Measurements from ENCODE around the gene ATP9B.

GRCh38 chr18:79348066-79348465 is 278.9 kb downstream of the ATP9B start:
- TF ChIP-seq POLR2AphosphoS5 (IDR thresholded peaks at IDR 0.05; ENCODE audit: low read depth, low read length): no peak
- TF ChIP-seq REST (IDR thresholded peaks at IDR 0.05; ENCODE audit: insufficient read depth in 1 of 2, low read depth in 2 of 2, low read length in 2 of 2): no peak
- TF ChIP-seq TAF1 (IDR thresholded peaks at IDR 0.05; ENCODE audit: borderline replicate concordance, insufficient read depth, low read length): no peak
- TF ChIP-seq FOXP2 (optimal IDR thresholded peaks at IDR 0.05; ENCODE audit: borderline replicate concordance, extremely low read depth, extremely low read length, insufficient read depth): no peak
